Mucosa of descending colon (tissue), 3 donors: ENCODE measurements around the gene COL13A1. TPM values are rescaled to one million over a fixed set of nuclear protein-coding genes. Genes with fewer than 3 reads are reported as not detected.

Experiments
- ATAC-seq: fragments of 200-7000 bp; cut with Tn5 transposase; one replicate; pipeline ENCODE4 v1.9.1; 2020; ENCODE audit warnings: mild to moderate bottlenecking, moderate library complexity
- DNase-seq, 3 donors: peaks; one replicate each; pipeline ENCODE4 v3.0.0-alpha.2; 2020
- H3K36me3 ChIP-seq: fragments of 200-600 bp; one replicate; pipeline ENCODE4 v1.8.0; 2021; ENCODE audit warnings: low read depth, mild to moderate bottlenecking
- H3K4me1 ChIP-seq: fragments of 200-600 bp; one replicate; pipeline ENCODE4 v1.8.0; 2021; ENCODE audit warnings: low read depth, mild to moderate bottlenecking
- H3K4me3 ChIP-seq: fragments of 200-600 bp; one replicate; pipeline ENCODE4 v1.8.0; 2021; ENCODE audit warnings: mild to moderate bottlenecking
- H3K9me3 ChIP-seq: fragments of 200-600 bp; one replicate; pipeline ENCODE4 v1.8.0; 2021; ENCODE audit warnings: mild to moderate bottlenecking
- intact Hi-C, 2 donors: fragments of 100-400 bp; cut with DNase I in 1 of 2; cut with micrococcal nuclease in 1 of 2; formaldehyde crosslinking; loops; one replicate each; pipeline versions ENCODE4 v1.11.0 to v1.11.1; 2022; cut with DNase I, micrococcal nuclease
- long read RNA-seq, 2 donors: library from polyadenylated mRNA; unstranded; transcript quantifications; one replicate each; pipeline ENCODE4 v2.0.0, GENCODE V29; 2019 to 2021
- total RNA-seq, 3 donors: library from RNA; stranded (reverse); fragmentation: NEBNext Ultra II Directional in 2 of 3; extraction: Animal tissue kit (Norgen Biotek cat#: 25700) in 2 of 3; gene quantifications; one replicate each; pipeline versions ENCODE4 v1.2.1 to v1.2.4, GENCODE V29; 2021 to 2023
- TF ChIP-seq, protein P1 (sequence below): fragments of 200-600 bp; IDR thresholded peaks from one replicate; pipeline ENCODE4 v1.8.0; 2022; ENCODE audit warnings: antibody characterized with exemption, mild to moderate bottlenecking
- donor health status: DM: no; HTN: no; CAD: no; lungs with moderate emphysema.
- donor health status: DM: no; HTN: no; CAD: no.
- donor health status: DM: no; HTN: yes; CAD: no.

COL13A1 gene
- 1 to 10 TPM; 1.0 to 2.3 (median 1.0) TPM for total RNA-seq
- long read RNA-seq, donor 1, partial matches to known transcripts = 0 of 3 reads
- long read RNA-seq, donor 1, other reads (novel, unspliced or antisense) = 2 of 3 reads
- long read RNA-seq, donor 2 = 0 reads

DNA sequence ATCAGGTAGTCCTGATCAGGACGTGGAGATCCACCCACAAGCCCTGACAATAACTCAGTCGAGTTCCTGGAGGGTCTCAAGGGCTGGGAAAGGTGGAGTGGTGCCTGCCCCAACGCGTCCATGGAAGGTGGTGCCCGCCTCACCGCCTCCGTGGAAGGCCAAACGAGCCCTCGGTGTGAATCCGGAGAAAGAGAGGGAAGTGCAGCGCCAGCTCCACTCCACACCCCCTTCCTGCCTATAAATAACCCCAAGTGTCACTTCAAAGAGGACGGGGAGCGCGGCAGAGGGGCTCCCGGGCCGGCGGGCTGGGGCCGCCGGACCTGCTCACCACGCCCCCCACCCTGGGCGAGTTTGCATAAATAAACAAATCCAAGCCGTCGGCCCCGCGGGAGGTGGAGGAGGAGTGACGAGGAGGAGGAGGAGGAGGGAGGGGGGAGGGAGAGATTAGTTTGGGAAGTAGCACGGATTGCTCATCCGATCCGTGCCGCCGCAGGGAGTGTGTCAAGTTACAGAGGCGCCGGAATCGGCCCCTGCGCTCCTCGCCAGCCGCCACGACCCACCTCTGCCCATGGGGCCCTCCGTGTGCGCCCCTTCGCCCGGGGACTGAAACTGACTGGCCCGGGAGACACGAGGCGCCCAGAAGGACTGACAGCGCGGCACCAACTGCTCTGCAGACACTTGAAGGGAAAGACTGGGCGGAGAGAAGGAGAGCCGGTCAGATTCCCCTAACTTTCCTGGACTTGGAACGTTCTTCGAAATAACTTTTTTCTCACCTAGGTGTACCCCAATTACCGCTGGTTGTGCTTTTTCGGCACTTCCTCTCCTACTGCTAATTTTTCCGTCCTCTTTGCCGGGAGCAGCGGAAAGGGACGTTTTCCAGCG lies at the start of gene COL13A1:
TSS of gene COL13A1 (plus strand) at position 473 of the 882 bp plus-strand sequence. CDS start 518 bp downstream, outside the sequence.
- no peaks in the 10 kb centered on the region for H3K36me3 ChIP-seq
- TF ChIP-seq, protein P1, sequence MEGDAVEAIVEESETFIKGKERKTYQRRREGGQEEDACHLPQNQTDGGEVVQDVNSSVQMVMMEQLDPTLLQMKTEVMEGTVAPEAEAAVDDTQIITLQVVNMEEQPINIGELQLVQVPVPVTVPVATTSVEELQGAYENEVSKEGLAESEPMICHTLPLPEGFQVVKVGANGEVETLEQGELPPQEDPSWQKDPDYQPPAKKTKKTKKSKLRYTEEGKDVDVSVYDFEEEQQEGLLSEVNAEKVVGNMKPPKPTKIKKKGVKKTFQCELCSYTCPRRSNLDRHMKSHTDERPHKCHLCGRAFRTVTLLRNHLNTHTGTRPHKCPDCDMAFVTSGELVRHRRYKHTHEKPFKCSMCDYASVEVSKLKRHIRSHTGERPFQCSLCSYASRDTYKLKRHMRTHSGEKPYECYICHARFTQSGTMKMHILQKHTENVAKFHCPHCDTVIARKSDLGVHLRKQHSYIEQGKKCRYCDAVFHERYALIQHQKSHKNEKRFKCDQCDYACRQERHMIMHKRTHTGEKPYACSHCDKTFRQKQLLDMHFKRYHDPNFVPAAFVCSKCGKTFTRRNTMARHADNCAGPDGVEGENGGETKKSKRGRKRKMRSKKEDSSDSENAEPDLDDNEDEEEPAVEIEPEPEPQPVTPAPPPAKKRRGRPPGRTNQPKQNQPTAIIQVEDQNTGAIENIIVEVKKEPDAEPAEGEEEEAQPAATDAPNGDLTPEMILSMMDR = no peak
- DNase-seq (peak in 2 of 3 donors; percentile 21 to 44), ATAC-seq (peak; percentile 32)
- intact Hi-C loops = loop anchor here in 1 of 2 donors (5.0 kb wide), 1 partner anchor 111 kb away; no protein-coding TSS in a partner anchor
- peaks cover 18% of the 10 kb centered on the region for H3K4me1 ChIP-seq
- no peaks in the 10 kb centered on the region for H3K9me3 ChIP-seq
- H3K4me3 ChIP-seq = peak within 1 kb of the TSS; percentile 14

DNA sequence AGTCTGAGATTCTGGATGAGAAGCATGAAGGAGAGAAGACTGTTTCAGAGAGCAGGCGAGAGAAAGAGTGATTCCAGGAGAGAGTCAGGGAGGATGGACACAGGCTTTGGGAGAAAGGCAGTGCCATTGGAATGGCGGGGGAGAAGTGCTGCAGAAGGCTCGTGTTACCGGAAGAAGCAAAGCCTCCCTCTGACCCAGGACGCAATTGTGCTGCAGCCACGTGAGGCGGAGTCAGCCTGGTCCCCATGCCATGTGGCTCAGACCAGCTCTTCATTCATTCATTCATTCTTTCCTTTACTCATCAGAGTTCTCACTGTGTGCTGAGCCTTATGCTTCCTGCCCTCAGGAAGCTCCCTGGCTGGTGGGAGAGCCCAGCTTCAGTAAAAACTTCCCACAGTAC lies 49.2 kb upstream of the COL13A1 start:
- no peak for DNase-seq
- intact Hi-C loops = no loop called here
- ATAC-seq = no peak

DNA sequence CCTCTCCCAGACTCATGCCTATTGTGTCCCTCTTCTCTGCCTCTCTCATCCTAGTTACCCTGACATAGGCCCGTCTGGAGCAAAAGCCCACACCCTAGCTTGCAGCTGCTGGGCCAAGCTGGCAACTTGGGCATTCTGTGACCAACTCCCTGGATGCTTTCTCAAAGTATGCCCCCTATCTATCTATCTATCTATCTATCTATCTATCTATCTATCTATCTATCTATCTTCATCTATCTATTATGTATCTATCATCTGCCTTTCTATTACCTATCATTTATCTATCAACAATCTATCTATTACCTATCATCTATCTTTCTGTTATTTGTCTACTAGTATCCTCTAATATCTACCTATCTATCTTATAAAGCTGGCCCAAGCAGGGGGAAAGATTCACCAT lies 45.4 kb upstream of the COL13A1 start:
- Histone ChIP-seq H3K4me1 (no peaks in the 10 kb centered on the region), H3K9me3 (no peaks in the 10 kb centered on the region), H3K4me3 (no peak overlapping the region), H3K36me3 (no peaks in the 10 kb centered on the region)
- DNase-seq (no peak), ATAC-seq (no peak)
- TF ChIP-seq, protein P1 = no peak
- intact Hi-C loops = no loop called here

More for the DNA sequence above, 49.2 kb upstream of the COL13A1 start:
- TF ChIP-seq, protein P1 = no peak
- no peaks in the 10 kb centered on the region for H3K4me1 ChIP-seq
- no peak overlapping the region for H3K4me3 ChIP-seq
- no peaks in the 10 kb centered on the region for H3K36me3 ChIP-seq
- no peaks in the 10 kb centered on the region for H3K9me3 ChIP-seq

DNA sequence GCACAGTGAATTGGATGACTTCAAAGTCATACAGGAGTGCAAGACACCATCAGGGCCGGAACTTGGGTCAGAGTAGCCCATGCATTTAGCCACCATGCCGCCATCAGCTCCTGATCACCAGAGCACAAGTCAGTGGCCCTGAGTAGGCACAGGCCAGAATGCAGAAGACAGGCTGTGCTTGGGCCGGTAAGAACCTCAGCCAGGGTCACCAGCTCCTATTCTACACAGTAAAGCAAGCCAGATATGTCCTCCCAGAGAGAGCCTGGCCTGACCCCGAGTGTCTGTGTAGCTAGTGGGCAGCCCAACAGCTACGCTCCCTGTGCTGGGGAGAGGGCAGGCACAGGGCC lies 44.5 kb upstream of the COL13A1 start:
- H3K36me3 ChIP-seq = no peaks in the 10 kb centered on the region
- ATAC-seq (no peak), DNase-seq (no peak)
- intact Hi-C loops = no loop called here
- no peak overlapping the region for H3K4me3 ChIP-seq
- no peaks in the 10 kb centered on the region for H3K4me1 ChIP-seq
- no peaks in the 10 kb centered on the region for H3K9me3 ChIP-seq
- TF ChIP-seq, protein P1 = no peak

DNA sequence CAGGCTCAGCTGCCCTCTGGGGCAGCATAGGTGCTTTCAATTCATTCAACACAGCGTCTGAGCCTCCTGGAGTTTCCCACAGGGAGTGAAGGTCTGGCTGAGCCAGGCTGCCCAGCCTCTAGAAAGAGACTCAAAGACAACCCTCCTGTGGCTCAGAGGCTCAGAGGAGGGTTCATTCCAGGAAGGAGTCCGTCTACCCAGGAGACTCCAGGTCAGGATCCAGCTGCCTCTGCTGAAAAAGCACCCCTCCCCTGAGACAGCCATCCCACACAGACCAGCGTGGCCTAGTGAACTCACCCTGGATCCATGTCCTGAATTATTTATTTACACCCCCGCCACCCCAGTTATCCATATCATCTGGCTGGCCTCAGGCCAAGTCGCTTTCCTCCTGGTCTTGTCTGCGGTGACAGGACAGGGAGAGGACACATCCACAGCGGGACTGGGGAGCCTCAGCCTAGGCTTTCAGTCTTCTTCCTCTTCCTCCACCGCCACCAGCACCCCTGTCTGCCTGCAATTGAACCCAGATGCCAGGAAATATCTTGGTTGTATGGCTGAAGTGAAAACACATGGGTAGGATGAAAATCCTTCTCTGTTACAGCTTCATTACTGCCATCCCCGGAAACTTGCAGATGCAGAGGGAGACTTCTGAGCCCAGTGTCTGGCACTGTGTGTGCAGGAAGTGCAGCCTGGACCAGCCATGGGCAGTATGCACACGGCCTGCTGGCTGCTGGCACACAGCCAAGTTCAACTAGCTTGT lies 44.0 kb upstream of the COL13A1 start:
- TF ChIP-seq, protein P1 = no peak
- peak; percentile 22 for ATAC-seq
- H3K4me3 ChIP-seq = no peak overlapping the region
- no peaks in the 10 kb centered on the region for H3K4me1 ChIP-seq
- DNase-seq = no peak
- no peaks in the 10 kb centered on the region for H3K9me3 ChIP-seq
- no peaks in the 10 kb centered on the region for H3K36me3 ChIP-seq
- intact Hi-C loops = no loop called here
